ENCODE data around the gene LAMA2.

- TF ChIP-seq CTCF (IDR thresholded peaks at IDR 0.05) (no peak), POLR2A (IDR thresholded peaks at IDR 0.05) (no peak)
These were observed 625.7 kb downstream of the LAMA2 start for GRCh38 chr6:129508477-129509145.
